Testis (tissue), 2 donors: Measurements from ENCODE around the gene RBP7.
"Not testable (repeated sequence)": the region's sequence is repeated elsewhere in the genome, so short reads cannot be mapped to it uniquely, and the experiment has no call there.

Source experiments
- CTCF ChIP-seq, 3 experiments: fragments of 450-650 bp in 2 of 3; fragments of 200-600 bp in 1 of 3; sonication (generic) in 1 of 3; IDR thresholded peaks; one replicate each; pipeline ENCODE4 v1.5.1; 2016 to 2019; ENCODE audit warnings: antibody characterized with exemption in 3 of 3, mild to moderate bottlenecking in 2 of 3, moderate library complexity in 1 of 3
- POLR2A ChIP-seq: fragments of 450-650 bp; IDR thresholded peaks from one replicate; pipeline ENCODE4 v1.6.1; 2017; ENCODE audit warnings: antibody characterized with exemption, mild to moderate bottlenecking, moderate library complexity

- TF ChIP-seq CTCF (IDR thresholded peaks at IDR 0.05); POLR2A: not testable (repeated sequence)
Observed at GRCh38 chr1:10028956-10029500, 32.0 kb downstream of the RBP7 start.
